SK-N-SH (cell line): ENCODE data around the gene MRPL21. TPM values are rescaled to one million over a fixed set of nuclear protein-coding genes. Genes with fewer than 3 reads are reported as not detected.

Experiments used
- CTCF ChIA-PET: fragments of 300-600, 350-600 bp; formaldehyde crosslinking; extraction: SDS; loops from one replicate; lab custom pipeline; 2021; lab: Yijun Ruan, JAX
- POLR2A ChIA-PET: fragments of 350-600 bp; sonication (Branson Sonifier 250); formaldehyde crosslinking; extraction: SDS; loops from one replicate; lab custom pipeline; 2020; ENCODE audit warnings: antibody characterized with exemption, inconsistent platforms; lab: Yijun Ruan, JAX
- DNase-seq: peaks from one replicate; pipeline ENCODE4 v3.0.0; 2012
- H2AFZ ChIP-seq: fragments of 200-600 bp; sonication (generic); 2 replicates; pipeline ENCODE4 v1.8.1; 2016; ENCODE audit warnings: antibody characterized with exemption, mild to moderate bottlenecking, low read depth
- H3F3A ChIP-seq: fragments of 200-600 bp; sonication (generic); replicated peaks from 2 replicates; pipeline ENCODE3; 2016; ENCODE audit warnings: antibody characterized with exemption, mild to moderate bottlenecking; ENCODE audit not compliant: insufficient read depth
- H3K27ac ChIP-seq, 2 experiments: fragments of 200-500 bp in 1 of 2; fragments of 200-600 bp in 1 of 2; sonication (Bioruptor generic) in 1 of 2; sonication (generic), shearing (Covaris generic) in 1 of 2; 2 replicates each; pipeline versions ENCODE4 v1.5.1 to v1.6.1; 2014 to 2016; ENCODE audit warnings: low read depth in 2 of 2, inconsistent platforms in 1 of 2, low read length in 1 of 2, mild to moderate bottlenecking in 1 of 2, mixed read lengths in 1 of 2
- H3K27me3 ChIP-seq: fragments of 200-600 bp; sonication (generic), shearing (Covaris generic); 2 replicates; pipeline ENCODE4 v1.6.1; 2016; ENCODE audit warnings: mixed run types; ENCODE audit not compliant: insufficient read depth
- H3K36me3 ChIP-seq, 2 experiments: fragments of 200-500 bp in 1 of 2; fragments of 200-600 bp in 1 of 2; sonication (Bioruptor generic) in 1 of 2; sonication (generic) in 1 of 2; replicated peaks in 1 of 2; 2 replicates each; pipeline versions ENCODE3 to v1.5.1; 2014 to 2016; ENCODE audit warnings: low read length in 1 of 2, mild to moderate bottlenecking in 1 of 2; ENCODE audit not compliant: insufficient read depth in 2 of 2, control insufficient read depth in 1 of 2
- H3K4me1 ChIP-seq, 2 experiments: fragments of 200-500 bp in 1 of 2; fragments of 200-600 bp in 1 of 2; sonication (Bioruptor generic) in 1 of 2; sonication (generic), shearing (Covaris generic) in 1 of 2; 2 replicates each; pipeline versions ENCODE4 v1.5.1 to v1.6.1; 2014 to 2016; ENCODE audit warnings: low read depth in 1 of 2, low read length in 1 of 2, mixed run types in 1 of 2; ENCODE audit not compliant: insufficient read depth in 2 of 2, control insufficient read depth in 1 of 2
- H3K4me2 ChIP-seq: fragments of 200-600 bp; sonication (generic), shearing (Covaris generic); 2 replicates; pipeline ENCODE4 v1.6.1; 2017; ENCODE audit warnings: mixed run types
- H3K4me3 ChIP-seq, 2 experiments: fragments of 200-500 bp in 1 of 2; fragments of 200-600 bp in 1 of 2; sonication (Bioruptor generic) in 1 of 2; sonication (generic), shearing (Covaris generic) in 1 of 2; 2 replicates each; pipeline versions ENCODE4 v1.5.1 to v1.8.1; 2014 to 2016; ENCODE audit warnings: low read depth in 2 of 2, inconsistent platforms in 1 of 2, low read length in 1 of 2, mild to moderate bottlenecking in 1 of 2, mixed read lengths in 1 of 2, moderate library complexity in 1 of 2
- H3K79me2 ChIP-seq: fragments of 200-600 bp; sonication (generic); 2 replicates; pipeline ENCODE4 v1.8.1; 2017; ENCODE audit warnings: mild to moderate bottlenecking; ENCODE audit not compliant: insufficient read depth
- H3K9ac ChIP-seq: fragments of 200-600 bp; sonication (generic); 2 replicates; pipeline ENCODE4 v1.6.1; 2017; ENCODE audit warnings: mixed run types
- H3K9me2 ChIP-seq: fragments of 200-600 bp; sonication (generic); 2 replicates; pipeline ENCODE4 v1.6.1; 2017; ENCODE audit warnings: mixed run types
- H3K9me3 ChIP-seq: fragments of 200-600 bp; sonication (generic); 2 replicates; pipeline ENCODE4 v1.6.1; 2017; ENCODE audit warnings: mixed run types, mild to moderate bottlenecking, moderate library complexity
- H4K20me1 ChIP-seq: fragments of 200-600 bp; sonication (generic); 2 replicates; pipeline ENCODE4 v1.6.1; 2017; ENCODE audit warnings: mild to moderate bottlenecking, mixed run types; ENCODE audit not compliant: insufficient read depth
- CHD2 ChIP-seq: fragments of 150-350 bp; IDR thresholded peaks from 2 replicates; pipeline ENCODE4 v1.6.1; 2018; ENCODE audit warnings: low read length; ENCODE audit not compliant: partially characterized antibody
- CTCF ChIP-seq: fragments of 200-600 bp; sonication (generic); IDR thresholded peaks from 2 replicates; pipeline ENCODE4 v1.6.1; 2017; ENCODE audit warnings: antibody characterized with exemption, mild to moderate bottlenecking, moderate library complexity
- ELF1 ChIP-seq: IDR thresholded peaks from 2 replicates; pipeline ENCODE4 v1.4.0; 2012
- EP300 ChIP-seq, 2 experiments: IDR thresholded peaks; 2 replicates each; pipeline versions ENCODE4 v1.4.0 to v1.6.1; 2012; ENCODE audit warnings: borderline replicate concordance in 1 of 2, low read depth in 1 of 2, low read length in 1 of 2
- FOXJ3 ChIP-seq: sonication (generic); formaldehyde crosslinking; IDR thresholded peaks from 2 replicates; pipeline ENCODE4 v1.5.1; 2020; ENCODE audit warnings: mild to moderate bottlenecking, missing genetic modification reagents
- FOXM1 ChIP-seq: IDR thresholded peaks from 2 replicates; pipeline ENCODE4 v1.4.0; 2012; ENCODE audit warnings: low read depth, mild to moderate bottlenecking
- GABPA ChIP-seq: IDR thresholded peaks from 2 replicates; pipeline ENCODE4 v1.4.0; 2012; ENCODE audit warnings: low read depth, mild to moderate bottlenecking
- GATA2 ChIP-seq: sonication (generic); formaldehyde crosslinking; IDR thresholded peaks from 2 replicates; pipeline ENCODE4 v1.5.0; 2020; ENCODE audit warnings: mild to moderate bottlenecking, missing genetic modification reagents
- IRF3 ChIP-seq: fragments of 150-350 bp; IDR thresholded peaks from 2 replicates; pipeline ENCODE4 v1.6.1; 2016; ENCODE audit warnings: mild to moderate bottlenecking, low read depth, low read length
- JUND ChIP-seq: IDR thresholded peaks from 2 replicates; pipeline ENCODE4 v1.4.0; 2012
- NRF1 ChIP-seq: IDR thresholded peaks from 2 replicates; pipeline ENCODE4 v1.6.1; 2012; ENCODE audit warnings: low read depth, mild to moderate bottlenecking, low read length
- PBX3 ChIP-seq: IDR thresholded peaks from 2 replicates; pipeline ENCODE4; 2012
- POLR2AphosphoS5 ChIP-seq: IDR thresholded peaks from 2 replicates; pipeline ENCODE4 v1.6.1; 2012; ENCODE audit warnings: low read depth, low read length
- RCOR1 ChIP-seq: fragments of 150-350 bp; IDR thresholded peaks from 2 replicates; pipeline ENCODE4 v1.6.1; 2017; ENCODE audit warnings: antibody characterized with exemption, low read length
- REST ChIP-seq: IDR thresholded peaks from 2 replicates; pipeline ENCODE4 v1.6.1; 2012; ENCODE audit warnings: mild to moderate bottlenecking, low read depth, low read length, moderate library complexity
- SMC3 ChIP-seq: IDR thresholded peaks from 2 replicates; pipeline ENCODE4 v1.6.1; 2012; ENCODE audit warnings: low read depth, low read length, improper control_type of control experiment
- TAF1 ChIP-seq: IDR thresholded peaks from 2 replicates; pipeline ENCODE4 v1.6.1; 2012; ENCODE audit warnings: low read depth, mild to moderate bottlenecking, low read length, moderate library complexity, borderline replicate concordance
- USF1 ChIP-seq: IDR thresholded peaks from 2 replicates; pipeline ENCODE4 v1.4.0; 2012; ENCODE audit warnings: low read depth, borderline replicate concordance
- YY1 ChIP-seq: IDR thresholded peaks from 2 replicates; pipeline ENCODE4 v1.4.0; 2012; ENCODE audit warnings: low read depth, mild to moderate bottlenecking
- ZBTB33 ChIP-seq: IDR thresholded peaks from 2 replicates; pipeline ENCODE4 v1.4.0; 2012; ENCODE audit warnings: low read depth, borderline replicate concordance
- WGBS: methylation state at CpG from one replicate; pipeline ENCODE4 v1.1.6; 2017; ENCODE audit warnings: low lambda C conversion rate; 5-methylcytosine and 5-hydroxymethylcytosine counted together
- polyA plus RNA-seq, 3 experiments: library from polyadenylated mRNA; depleted of rRNA; stranded (reverse); fragments of >200 nt; gene quantifications; 2 replicates each; pipeline ENCODE4 v1.2.3, GENCODE V29; 2012

MRPL21 gene
- polyA plus RNA-seq, 1 of the 3 experiments (the other 2 are of a cell fraction) = 125 TPM

- TF ChIP-seq IRF3 (no peak), EP300 (IDR thresholded peaks at IDR 0.05; ENCODE audit: borderline replicate concordance in 1 of 2, low read depth in 1 of 2, low read length in 1 of 2) (no peak), CHD2 (no peak), GABPA (no peak), GATA2 (CRISPR knock-in tag) (no peak), RCOR1 (no peak), POLR2AphosphoS5 (no peak), CTCF (no peak), YY1 (no peak)
- TF ChIP-seq, all 33 proteins: peak for 0
Measured at GRCh38 chr11:68925611-68926010, 22.0 kb upstream of the MRPL21 start (continued).

GRCh38 chr11:68924073-68924925, 20.7 kb upstream of the MRPL21 start:
- CTCF ChIA-PET = no interaction called here
- H3K9ac ChIP-seq = no peak overlapping the region
- TF ChIP-seq JUND (no peak), FOXJ3 (no peak), PBX3 (no peak), ELF1 (no peak), POLR2AphosphoS5 (no peak), GATA2 (CRISPR knock-in tag) (no peak), FOXM1 (no peak), REST (no peak), EP300 (IDR thresholded peaks at IDR 0.05; ENCODE audit: borderline replicate concordance in 1 of 2, low read depth in 1 of 2, low read length in 1 of 2) (no peak), RCOR1 (no peak), TAF1 (no peak), SMC3 (no peak), ZBTB33 (no peak), NRF1 (no peak), GABPA (no peak), USF1 (no peak)

More at GRCh38 chr11:68924073-68924925, 20.7 kb upstream of the MRPL21 start:
- no peak overlapping the region for H3K27ac ChIP-seq
- no peaks in the 10 kb centered on the region for H4K20me1 ChIP-seq
- H3K4me3 ChIP-seq = no peak overlapping the region
- peaks cover 37 to 70% of the 10 kb centered on the region in 2 experiments for H3K36me3 ChIP-seq
- H3K4me2 ChIP-seq = no peak overlapping the region
- H3F3A ChIP-seq = no peaks in the 10 kb centered on the region
- POLR2A ChIA-PET = no interaction called here
- H3K9me2 ChIP-seq = no peaks in the 10 kb centered on the region
- H2AFZ ChIP-seq = no peak overlapping the region
- WGBS = 82% methylated on average over 7 of the region's 10 CpGs
- no peaks in the 10 kb centered on the region for H3K27me3 ChIP-seq
- DNase-seq = no peak
- H3K9me3 ChIP-seq = peaks cover 5% of the 10 kb centered on the region; the same call in 1 of the 2 replicates
- H3K79me2 ChIP-seq = peaks cover 7% of the 10 kb centered on the region; the same call in 1 of the 2 replicates
- H3K4me1 ChIP-seq = no peaks in the 10 kb centered on the region; a peak in 1 of 4 replicates
